ENCODE results near the gene THAP3.

THAP3 gene, protein sequence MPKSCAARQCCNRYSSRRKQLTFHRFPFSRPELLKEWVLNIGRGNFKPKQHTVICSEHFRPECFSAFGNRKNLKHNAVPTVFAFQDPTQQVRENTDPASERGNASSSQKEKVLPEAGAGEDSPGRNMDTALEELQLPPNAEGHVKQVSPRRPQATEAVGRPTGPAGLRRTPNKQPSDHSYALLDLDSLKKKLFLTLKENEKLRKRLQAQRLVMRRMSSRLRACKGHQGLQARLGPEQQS

DNA sequence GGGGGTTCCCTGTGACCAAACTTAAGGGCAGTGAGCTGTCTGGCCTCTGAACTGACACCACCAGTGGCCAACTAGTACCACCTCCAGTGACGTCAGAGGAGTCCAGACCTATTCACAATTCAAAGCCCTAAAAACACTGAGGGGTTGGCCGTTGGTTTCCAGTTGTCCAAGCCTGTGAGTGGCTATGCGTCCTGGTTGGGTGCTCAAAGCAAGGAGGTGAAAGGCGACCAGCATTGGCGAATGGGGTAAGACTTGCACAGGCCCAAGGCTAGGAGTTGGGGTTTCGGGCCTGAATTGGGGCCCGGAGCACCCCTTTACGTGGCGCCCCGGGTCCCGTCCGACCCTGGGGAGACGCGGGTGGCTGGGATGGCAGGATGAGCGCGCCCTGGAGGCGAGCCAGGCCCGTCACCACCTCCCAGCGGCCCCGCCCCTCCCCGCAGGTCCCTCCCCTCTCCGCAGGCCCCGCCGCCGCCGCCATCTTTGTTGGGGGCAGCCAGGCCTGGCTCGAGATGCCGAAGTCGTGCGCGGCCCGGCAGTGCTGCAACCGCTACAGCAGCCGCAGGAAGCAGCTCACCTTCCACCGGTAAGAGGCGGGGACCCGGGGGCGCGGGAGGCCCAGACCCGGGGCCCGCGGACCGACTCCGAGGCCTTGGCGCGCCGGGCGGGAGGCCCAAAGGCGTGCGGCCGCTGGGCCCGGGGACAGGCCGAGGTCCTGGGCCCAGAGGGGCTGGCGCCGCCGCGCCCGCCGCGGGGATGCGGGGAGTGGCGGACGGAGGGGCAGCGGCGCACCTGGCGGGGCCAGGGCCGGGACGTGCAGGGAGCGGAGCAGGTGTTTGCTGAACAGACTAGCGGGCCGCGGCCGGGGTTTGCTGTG, at the start of gene THAP3:
Gene THAP3, plus strand, starts transcription at position 159 of the 874 bp plus-strand sequence. Its CDS starts 351 bp downstream, at position 510.
- H3K36me3 Mint-ChIP-seq (ENCODE audit: low read depth), result peaks cover 86% of the 10 kb centered on the region
- DNase-seq, result peak; percentile 92
- H3K27ac Mint-ChIP-seq, result peak within 1 kb of the TSS; percentile 86
- no peaks in the 10 kb centered on the region for H3K27me3 Mint-ChIP-seq
- no peaks in the 10 kb centered on the region for H3K9me3 Mint-ChIP-seq
- H3K4me1 Mint-ChIP-seq (ENCODE audit: low read depth), result peaks cover 31% of the 10 kb centered on the region
- H3K4me3 Mint-ChIP-seq, result peak within 1 kb of the TSS; percentile 88

DNA sequence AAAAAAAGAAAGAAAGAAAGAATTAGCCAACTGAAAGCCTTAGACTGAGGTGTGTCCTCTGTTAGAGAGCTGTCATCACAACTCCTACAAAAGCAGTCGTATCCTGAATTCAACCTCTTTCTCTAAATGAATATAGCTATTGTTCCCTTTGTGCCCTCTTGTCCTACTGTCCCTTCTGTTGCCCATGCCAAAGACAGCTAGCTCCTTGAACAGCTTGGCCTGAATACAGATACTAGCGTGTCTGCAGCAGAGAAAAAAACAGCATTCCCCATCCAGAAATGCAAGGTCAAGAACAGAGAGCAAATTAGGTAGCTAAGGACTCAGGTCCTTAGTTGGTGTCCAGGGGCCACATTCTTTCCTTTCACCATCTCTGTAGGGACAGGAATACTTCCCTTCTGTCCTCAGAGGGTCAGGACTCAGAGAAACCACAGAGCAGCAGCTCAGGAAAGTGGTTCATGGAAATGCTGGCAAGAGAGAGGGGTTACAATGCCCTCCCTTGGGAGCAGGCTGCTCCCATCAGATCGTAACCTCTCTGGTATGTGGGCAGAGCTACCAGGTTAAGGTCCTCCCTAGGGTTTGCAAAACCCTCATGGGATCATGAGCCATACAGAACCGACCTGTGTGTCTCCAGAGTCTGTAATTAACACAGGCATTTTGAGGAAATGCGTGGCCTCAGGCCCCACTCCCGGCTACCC, 46.7 kb upstream of the THAP3 start:
- peaks cover 32% of the 10 kb centered on the region for H3K4me1 Mint-ChIP-seq (ENCODE audit: low read depth)
- no peak for DNase-seq
- no peaks in the 10 kb centered on the region for H3K27me3 Mint-ChIP-seq
- no peaks in the 10 kb centered on the region for H3K9me3 Mint-ChIP-seq
- no peak overlapping the region for H3K27ac Mint-ChIP-seq
- peaks cover 23% of the 10 kb centered on the region for H3K36me3 Mint-ChIP-seq (ENCODE audit: low read depth)
- H3K4me3 Mint-ChIP-seq, result no peak overlapping the region

DNA sequence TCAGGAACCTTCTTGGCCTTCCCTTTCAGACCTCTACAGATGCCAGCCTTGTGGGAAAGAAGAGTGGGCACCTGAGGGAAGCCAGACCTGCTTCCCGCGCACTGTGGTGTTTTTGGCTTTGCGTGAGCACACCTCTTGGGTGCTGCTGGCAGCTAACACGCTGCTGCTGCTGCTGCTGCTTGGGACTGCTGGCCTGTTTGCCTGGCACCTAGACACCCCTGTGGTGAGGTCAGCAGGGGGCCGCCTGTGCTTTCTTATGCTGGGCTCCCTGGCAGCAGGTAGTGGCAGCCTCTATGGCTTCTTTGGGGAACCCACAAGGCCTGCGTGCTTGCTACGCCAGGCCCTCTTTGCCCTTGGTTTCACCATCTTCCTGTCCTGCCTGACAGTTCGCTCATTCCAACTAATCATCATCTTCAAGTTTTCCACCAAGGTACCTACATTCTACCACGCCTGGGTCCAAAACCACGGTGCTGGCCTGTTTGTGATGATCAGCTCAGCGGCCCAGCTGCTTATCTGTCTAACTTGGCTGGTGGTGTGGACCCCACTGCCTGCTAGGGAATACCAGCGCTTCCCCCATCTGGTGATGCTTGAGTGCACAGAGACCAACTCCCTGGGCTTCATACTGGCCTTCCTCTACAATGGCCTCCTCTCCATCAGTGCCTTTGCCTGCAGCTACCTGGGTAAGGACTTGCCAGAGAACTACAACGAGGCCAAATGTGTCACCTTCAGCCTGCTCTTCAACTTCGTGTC, 45.9 kb upstream of the THAP3 start:
- H3K27ac Mint-ChIP-seq, result peak overlapping the region; percentile 98
- no peaks in the 10 kb centered on the region for H3K9me3 Mint-ChIP-seq
- DNase-seq, result no peak
- H3K4me3 Mint-ChIP-seq, result peak overlapping the region; percentile 92
- peaks cover 32% of the 10 kb centered on the region for H3K4me1 Mint-ChIP-seq (ENCODE audit: low read depth)
- peaks cover 23% of the 10 kb centered on the region for H3K36me3 Mint-ChIP-seq (ENCODE audit: low read depth)
- no peaks in the 10 kb centered on the region for H3K27me3 Mint-ChIP-seq

DNA sequence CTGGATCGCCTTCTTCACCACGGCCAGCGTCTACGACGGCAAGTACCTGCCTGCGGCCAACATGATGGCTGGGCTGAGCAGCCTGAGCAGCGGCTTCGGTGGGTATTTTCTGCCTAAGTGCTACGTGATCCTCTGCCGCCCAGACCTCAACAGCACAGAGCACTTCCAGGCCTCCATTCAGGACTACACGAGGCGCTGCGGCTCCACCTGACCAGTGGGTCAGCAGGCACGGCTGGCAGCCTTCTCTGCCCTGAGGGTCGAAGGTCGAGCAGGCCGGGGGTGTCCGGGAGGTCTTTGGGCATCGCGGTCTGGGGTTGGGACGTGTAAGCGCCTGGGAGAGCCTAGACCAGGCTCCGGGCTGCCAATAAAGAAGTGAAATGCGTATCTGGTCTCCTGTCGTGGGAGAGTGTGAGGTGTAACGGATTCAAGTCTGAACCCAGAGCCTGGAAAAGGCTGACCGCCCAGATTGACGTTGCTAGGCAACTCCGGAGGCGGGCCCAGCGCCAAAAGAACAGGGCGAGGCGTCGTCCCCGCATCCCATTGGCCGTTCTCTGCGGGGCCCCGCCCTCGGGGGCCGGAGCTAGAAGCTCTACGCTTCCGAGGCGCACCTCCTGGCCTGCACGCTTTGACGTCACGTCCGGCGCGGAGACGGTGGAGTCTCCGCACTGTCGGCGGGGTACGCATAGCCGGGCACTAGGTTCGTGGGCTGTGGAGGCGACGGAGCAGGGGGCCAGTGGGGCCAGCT, 45.1 kb upstream of the THAP3 start, which contains the start of gene ZBTB48:
Gene ZBTB48, plus strand, starts transcription at position 621 of the 745 bp plus-strand sequence. CDS start 616 bp downstream, outside the sequence.
- DNase-seq, result peak; percentile 96
- peak within 1 kb of the TSS; percentile 92 for H3K4me3 Mint-ChIP-seq
- no peaks in the 10 kb centered on the region for H3K9me3 Mint-ChIP-seq
- no peaks in the 10 kb centered on the region for H3K27me3 Mint-ChIP-seq
- peaks cover 27% of the 10 kb centered on the region for H3K36me3 Mint-ChIP-seq (ENCODE audit: low read depth)
- peaks cover 36% of the 10 kb centered on the region for H3K4me1 Mint-ChIP-seq (ENCODE audit: low read depth)
- peak within 1 kb of the TSS; percentile 98 for H3K27ac Mint-ChIP-seq

DNA sequence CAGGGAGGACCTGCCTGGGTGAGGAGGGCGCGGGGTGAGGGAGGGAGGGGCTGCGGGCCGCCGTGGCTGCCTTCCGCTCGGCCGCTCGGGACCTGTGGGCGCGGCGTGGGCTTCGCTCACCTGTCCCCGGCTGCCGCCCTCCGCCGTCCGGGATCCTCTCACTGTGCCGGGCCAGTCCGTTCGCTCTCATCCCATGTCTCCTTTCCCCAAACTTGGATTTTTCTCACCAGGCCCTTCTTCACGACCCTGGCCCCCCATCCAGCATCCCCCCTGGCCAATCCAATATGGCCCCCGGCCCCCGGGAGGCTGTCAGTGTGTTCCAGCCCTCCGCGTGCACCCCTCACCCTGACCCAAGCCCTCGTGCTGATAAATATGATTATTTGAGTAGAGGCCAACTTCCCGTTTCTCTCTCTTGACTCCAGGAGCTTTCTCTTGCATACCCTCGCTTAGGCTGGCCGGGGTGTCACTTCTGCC, 44.5 kb upstream of the THAP3 start:
- peaks cover 32% of the 10 kb centered on the region for H3K36me3 Mint-ChIP-seq (ENCODE audit: low read depth)
- H3K9me3 Mint-ChIP-seq, result no peaks in the 10 kb centered on the region
- peak overlapping the region; percentile 92 for H3K4me3 Mint-ChIP-seq
- DNase-seq, result no peak
- H3K4me1 Mint-ChIP-seq (ENCODE audit: low read depth), result peaks cover 42% of the 10 kb centered on the region
- H3K27me3 Mint-ChIP-seq, result no peaks in the 10 kb centered on the region
- peak overlapping the region; percentile 98 for H3K27ac Mint-ChIP-seq

DNA sequence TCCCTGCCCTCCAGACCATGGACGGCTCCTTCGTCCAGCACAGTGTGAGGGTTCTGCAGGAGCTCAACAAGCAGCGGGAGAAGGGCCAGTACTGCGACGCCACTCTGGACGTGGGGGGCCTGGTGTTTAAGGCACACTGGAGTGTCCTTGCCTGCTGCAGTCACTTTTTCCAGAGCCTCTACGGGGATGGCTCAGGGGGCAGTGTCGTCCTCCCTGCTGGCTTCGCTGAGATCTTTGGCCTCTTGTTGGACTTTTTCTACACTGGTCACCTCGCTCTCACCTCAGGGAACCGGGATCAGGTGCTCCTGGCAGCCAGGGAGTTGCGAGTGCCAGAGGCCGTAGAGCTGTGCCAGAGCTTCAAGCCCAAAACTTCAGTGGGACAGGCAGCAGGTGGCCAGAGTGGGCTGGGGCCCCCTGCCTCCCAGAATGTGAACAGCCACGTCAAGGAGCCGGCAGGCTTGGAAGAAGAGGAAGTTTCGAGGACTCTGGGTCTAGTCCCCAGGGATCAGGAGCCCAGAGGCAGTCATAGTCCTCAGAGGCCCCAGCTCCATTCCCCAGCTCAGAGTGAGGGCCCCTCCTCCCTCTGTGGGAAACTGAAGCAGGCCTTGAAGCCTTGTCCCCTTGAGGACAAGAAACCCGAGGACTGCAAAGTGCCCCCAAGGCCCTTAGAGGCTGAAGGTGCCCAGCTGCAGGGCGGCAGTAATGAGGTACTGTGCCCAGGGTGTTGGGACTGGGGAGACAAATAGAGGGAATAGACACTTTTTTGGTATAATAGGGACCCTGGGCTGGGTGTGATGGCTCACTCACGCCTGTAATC, 43.9 kb upstream of the THAP3 start:
- DNase-seq, result no peak
- peak overlapping the region; percentile 92 for H3K4me3 Mint-ChIP-seq
- peaks cover 43% of the 10 kb centered on the region for H3K4me1 Mint-ChIP-seq (ENCODE audit: low read depth)
- H3K27me3 Mint-ChIP-seq, result no peaks in the 10 kb centered on the region
- H3K27ac Mint-ChIP-seq, result peak overlapping the region; percentile 98
- no peaks in the 10 kb centered on the region for H3K9me3 Mint-ChIP-seq
- H3K36me3 Mint-ChIP-seq (ENCODE audit: low read depth), result peaks cover 32% of the 10 kb centered on the region

DNA sequence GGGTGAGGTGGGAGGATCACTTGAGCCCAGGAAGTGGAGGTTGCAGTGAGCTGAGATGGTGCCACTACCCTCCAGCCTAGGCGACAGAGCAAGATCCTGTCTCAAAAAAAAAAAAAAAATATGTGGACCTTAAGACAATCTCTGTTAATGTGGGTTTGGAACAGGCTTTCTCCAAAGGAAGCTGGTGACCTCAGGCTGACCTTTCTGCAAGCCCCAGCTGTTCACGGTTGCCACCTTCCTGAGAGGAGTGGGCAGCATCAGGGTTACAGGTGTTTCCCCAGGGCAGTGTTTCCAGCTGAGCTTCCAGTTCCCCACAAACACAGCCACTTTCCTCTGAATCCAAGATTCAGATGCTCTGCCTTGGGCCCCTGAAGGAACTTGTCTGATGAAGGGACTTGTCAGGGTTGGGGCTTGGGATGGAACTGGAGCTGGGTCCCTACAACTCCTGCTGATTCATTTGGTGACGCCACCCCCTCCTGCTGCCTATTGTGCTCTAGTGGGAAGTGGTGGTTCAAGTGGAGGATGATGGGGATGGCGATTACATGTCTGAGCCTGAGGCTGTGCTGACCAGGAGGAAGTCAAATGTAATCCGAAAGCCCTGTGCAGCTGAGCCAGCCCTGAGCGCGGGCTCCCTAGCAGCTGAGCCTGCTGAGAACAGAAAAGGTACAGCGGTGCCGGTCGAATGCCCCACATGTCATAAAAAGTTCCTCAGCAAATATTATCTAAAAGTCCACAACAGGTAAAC, 42.9 kb upstream of the THAP3 start:
- Mint-ChIP-seq H3K4me1 (ENCODE audit: low read depth) (peaks cover 43% of the 10 kb centered on the region), H3K4me3 (peak overlapping the region; percentile 92), H3K27ac (peak overlapping the region; percentile 98), H3K27me3 (no peaks in the 10 kb centered on the region), H3K36me3 (ENCODE audit: low read depth) (peaks cover 34% of the 10 kb centered on the region), H3K9me3 (no peaks in the 10 kb centered on the region)
- no peak for DNase-seq

DNA sequence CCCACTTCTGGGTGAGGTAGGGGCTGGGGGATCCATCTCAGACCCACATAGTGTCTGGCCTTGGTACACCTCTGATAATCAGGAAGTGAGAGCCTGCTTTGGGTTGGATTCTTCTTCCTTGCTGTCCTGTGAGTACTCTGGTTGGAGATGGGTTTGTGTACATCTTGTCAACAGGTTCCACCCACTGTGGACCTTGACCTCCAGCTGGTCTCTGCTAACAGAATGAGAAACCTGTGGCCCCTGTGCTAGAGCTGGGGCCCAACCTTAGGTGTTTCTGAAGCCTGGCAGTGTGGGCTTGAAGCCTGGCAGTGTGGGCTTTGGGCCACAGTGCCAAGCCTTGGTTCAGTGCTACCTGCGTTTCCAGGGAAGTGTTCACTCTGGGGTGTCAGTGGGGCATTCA, 42.3 kb upstream of the THAP3 start:
- Mint-ChIP-seq H3K27ac (peak overlapping the region; percentile 98), H3K36me3 (ENCODE audit: low read depth) (peaks cover 39% of the 10 kb centered on the region), H3K4me3 (peak overlapping the region; percentile 92), H3K4me1 (ENCODE audit: low read depth) (peaks cover 44% of the 10 kb centered on the region), H3K9me3 (no peaks in the 10 kb centered on the region), H3K27me3 (no peaks in the 10 kb centered on the region)
- no peak for DNase-seq

DNA sequence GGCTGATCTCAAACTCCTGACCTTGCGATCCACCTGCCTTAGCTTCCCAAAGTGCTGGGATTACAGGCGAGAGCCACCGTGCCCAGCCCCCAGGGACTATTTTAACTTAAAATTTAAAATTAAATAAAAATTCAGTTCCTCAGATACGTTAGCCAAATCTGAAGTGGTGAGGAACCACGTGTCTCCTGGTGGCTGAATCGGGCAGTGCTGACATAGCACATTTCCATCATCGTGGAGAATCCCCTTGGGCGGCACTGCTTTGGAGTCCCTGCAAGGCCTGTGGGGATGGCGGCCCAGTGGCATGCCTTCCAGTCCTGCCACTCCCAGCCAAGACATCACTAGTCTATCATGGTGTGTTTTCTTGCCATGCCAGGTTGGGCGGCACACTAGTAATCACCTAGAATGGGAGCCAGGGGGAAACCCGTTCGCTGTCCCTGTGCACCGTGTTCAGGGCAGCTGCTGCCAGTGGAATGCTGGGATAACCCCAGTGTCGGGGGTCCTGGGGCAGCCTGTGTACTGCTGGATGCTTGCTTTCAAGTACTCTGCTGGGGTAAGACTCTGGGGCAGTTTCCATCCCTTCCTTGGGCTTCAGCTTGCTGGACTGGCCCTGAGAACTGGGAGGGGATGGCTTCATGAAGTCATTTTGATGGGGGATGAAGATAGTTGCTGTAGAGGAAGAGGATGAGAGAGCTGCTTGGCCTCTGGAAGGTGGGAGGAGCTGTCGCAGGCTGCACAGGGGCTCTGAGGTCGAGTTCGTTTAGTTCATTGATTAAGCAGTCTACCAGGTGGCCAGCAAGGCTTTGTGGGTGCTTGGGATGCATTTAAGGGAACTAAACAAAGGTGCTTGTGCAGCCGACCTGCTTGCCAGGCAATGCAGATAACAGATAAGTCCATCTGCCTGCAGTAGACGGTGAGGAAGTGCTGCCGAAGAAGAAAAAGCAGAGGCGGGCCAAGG, 40.3 kb upstream of the THAP3 start:
- H3K4me1 Mint-ChIP-seq (ENCODE audit: low read depth), result peaks cover 44% of the 10 kb centered on the region
- no peaks in the 10 kb centered on the region for H3K27me3 Mint-ChIP-seq
- no peak overlapping the region for H3K4me3 Mint-ChIP-seq
- H3K27ac Mint-ChIP-seq, result peak overlapping the region; percentile 53
- no peaks in the 10 kb centered on the region for H3K9me3 Mint-ChIP-seq
- no peak for DNase-seq
- H3K36me3 Mint-ChIP-seq (ENCODE audit: low read depth), result peaks cover 59% of the 10 kb centered on the region

DNA sequence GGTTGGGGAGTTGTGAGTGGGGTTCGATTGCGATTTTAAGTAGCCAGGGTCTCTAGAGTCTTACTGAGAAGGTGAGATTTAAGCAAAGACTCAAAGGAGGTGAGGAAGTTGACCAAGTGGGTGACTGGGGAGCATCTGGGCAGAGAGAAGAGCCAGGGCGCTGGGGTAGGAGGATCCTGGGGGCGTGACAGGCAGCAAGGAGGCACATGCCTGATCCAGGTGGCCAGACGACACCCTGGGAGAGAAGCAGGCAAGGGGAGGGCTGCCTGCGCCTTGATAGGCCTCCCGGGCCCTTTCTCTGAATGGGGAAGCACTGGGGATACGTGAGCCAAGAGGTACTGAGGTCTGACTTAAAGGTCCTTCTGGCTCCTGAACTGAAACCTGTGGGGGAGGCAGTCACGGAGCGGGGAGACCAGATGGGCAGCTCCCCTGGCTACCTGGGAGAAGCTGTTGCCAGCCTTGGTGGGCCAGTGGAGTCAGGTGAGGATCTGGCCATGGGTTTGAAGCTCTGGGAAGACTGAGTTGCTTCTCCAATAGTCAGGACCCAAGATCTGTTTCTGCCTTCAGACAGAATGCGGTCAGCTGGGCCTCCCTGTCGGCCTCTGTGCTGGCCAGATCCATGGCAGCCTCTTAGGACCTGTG, 39.5 kb upstream of the THAP3 start:
- Mint-ChIP-seq H3K4me3 (no peak overlapping the region), H3K4me1 (ENCODE audit: low read depth) (peaks cover 40% of the 10 kb centered on the region), H3K9me3 (no peaks in the 10 kb centered on the region), H3K27ac (peak overlapping the region; percentile 53), H3K36me3 (ENCODE audit: low read depth) (peaks cover 64% of the 10 kb centered on the region), H3K27me3 (no peaks in the 10 kb centered on the region)
- no peak for DNase-seq

DNA sequence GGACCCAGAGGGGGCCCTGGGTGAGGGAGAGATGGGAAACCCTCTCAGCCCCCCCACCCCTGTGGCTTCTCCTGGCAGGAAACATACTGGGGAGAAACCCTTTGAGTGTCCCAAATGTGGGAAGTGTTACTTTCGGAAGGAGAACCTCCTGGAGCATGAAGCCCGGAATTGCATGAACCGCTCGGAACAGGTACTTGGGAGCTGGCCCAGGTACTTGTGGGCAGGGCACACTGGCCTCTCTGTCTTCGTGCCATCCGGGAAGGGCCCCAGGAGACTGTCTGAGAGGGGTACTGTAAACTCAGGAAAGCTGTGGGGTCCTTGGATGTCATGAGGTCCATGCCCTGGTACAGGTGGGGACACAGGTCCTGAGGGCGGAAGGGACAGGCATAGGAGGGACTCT, 38.8 kb upstream of the THAP3 start:
- H3K27ac Mint-ChIP-seq, result no peak overlapping the region
- H3K9me3 Mint-ChIP-seq, result no peaks in the 10 kb centered on the region
- H3K36me3 Mint-ChIP-seq (ENCODE audit: low read depth), result peaks cover 65% of the 10 kb centered on the region
- H3K27me3 Mint-ChIP-seq, result no peaks in the 10 kb centered on the region
- DNase-seq, result no peak
- H3K4me3 Mint-ChIP-seq, result no peak overlapping the region
- H3K4me1 Mint-ChIP-seq (ENCODE audit: low read depth), result peaks cover 35% of the 10 kb centered on the region

Measured in activated T-cell treated with anti-CD3 and anti-CD28 coated beads, Interleukin-2, amount 50 U/mL, for 24 hours (primary cell).